SK-N-SH (cell line): ENCODE data around the gene MMP28. TPM values are rescaled to one million over a fixed set of nuclear protein-coding genes. Genes with fewer than 3 reads are reported as not detected.

Experiments used
- CTCF ChIA-PET: fragments of 300-600, 350-600 bp; formaldehyde crosslinking; extraction: SDS; loops from one replicate; lab custom pipeline; 2021; lab: Yijun Ruan, JAX
- POLR2A ChIA-PET: fragments of 350-600 bp; sonication (Branson Sonifier 250); formaldehyde crosslinking; extraction: SDS; loops from one replicate; lab custom pipeline; 2020; ENCODE audit warnings: antibody characterized with exemption, inconsistent platforms; lab: Yijun Ruan, JAX
- DNase-seq: peaks from one replicate; pipeline ENCODE4 v3.0.0; 2012
- H2AFZ ChIP-seq: fragments of 200-600 bp; sonication (generic); 2 replicates; pipeline ENCODE4 v1.8.1; 2016; ENCODE audit warnings: antibody characterized with exemption, mild to moderate bottlenecking, low read depth
- H3F3A ChIP-seq: fragments of 200-600 bp; sonication (generic); replicated peaks from 2 replicates; pipeline ENCODE3; 2016; ENCODE audit warnings: antibody characterized with exemption, mild to moderate bottlenecking; ENCODE audit not compliant: insufficient read depth
- H3K27ac ChIP-seq, 2 experiments: fragments of 200-500 bp in 1 of 2; fragments of 200-600 bp in 1 of 2; sonication (Bioruptor generic) in 1 of 2; sonication (generic), shearing (Covaris generic) in 1 of 2; 2 replicates each; pipeline versions ENCODE4 v1.5.1 to v1.6.1; 2014 to 2016; ENCODE audit warnings: low read depth in 2 of 2, inconsistent platforms in 1 of 2, low read length in 1 of 2, mild to moderate bottlenecking in 1 of 2, mixed read lengths in 1 of 2
- H3K27me3 ChIP-seq: fragments of 200-600 bp; sonication (generic), shearing (Covaris generic); 2 replicates; pipeline ENCODE4 v1.6.1; 2016; ENCODE audit warnings: mixed run types; ENCODE audit not compliant: insufficient read depth
- H3K36me3 ChIP-seq, 2 experiments: fragments of 200-500 bp in 1 of 2; fragments of 200-600 bp in 1 of 2; sonication (Bioruptor generic) in 1 of 2; sonication (generic) in 1 of 2; replicated peaks in 1 of 2; 2 replicates each; pipeline versions ENCODE3 to v1.5.1; 2014 to 2016; ENCODE audit warnings: low read length in 1 of 2, mild to moderate bottlenecking in 1 of 2; ENCODE audit not compliant: insufficient read depth in 2 of 2, control insufficient read depth in 1 of 2
- H3K4me1 ChIP-seq, 2 experiments: fragments of 200-500 bp in 1 of 2; fragments of 200-600 bp in 1 of 2; sonication (Bioruptor generic) in 1 of 2; sonication (generic), shearing (Covaris generic) in 1 of 2; 2 replicates each; pipeline versions ENCODE4 v1.5.1 to v1.6.1; 2014 to 2016; ENCODE audit warnings: low read depth in 1 of 2, low read length in 1 of 2, mixed run types in 1 of 2; ENCODE audit not compliant: insufficient read depth in 2 of 2, control insufficient read depth in 1 of 2
- H3K4me2 ChIP-seq: fragments of 200-600 bp; sonication (generic), shearing (Covaris generic); 2 replicates; pipeline ENCODE4 v1.6.1; 2017; ENCODE audit warnings: mixed run types
- H3K4me3 ChIP-seq, 2 experiments: fragments of 200-500 bp in 1 of 2; fragments of 200-600 bp in 1 of 2; sonication (Bioruptor generic) in 1 of 2; sonication (generic), shearing (Covaris generic) in 1 of 2; 2 replicates each; pipeline versions ENCODE4 v1.5.1 to v1.8.1; 2014 to 2016; ENCODE audit warnings: low read depth in 2 of 2, inconsistent platforms in 1 of 2, low read length in 1 of 2, mild to moderate bottlenecking in 1 of 2, mixed read lengths in 1 of 2, moderate library complexity in 1 of 2
- H3K79me2 ChIP-seq: fragments of 200-600 bp; sonication (generic); 2 replicates; pipeline ENCODE4 v1.8.1; 2017; ENCODE audit warnings: mild to moderate bottlenecking; ENCODE audit not compliant: insufficient read depth
- H3K9ac ChIP-seq: fragments of 200-600 bp; sonication (generic); 2 replicates; pipeline ENCODE4 v1.6.1; 2017; ENCODE audit warnings: mixed run types
- H3K9me2 ChIP-seq: fragments of 200-600 bp; sonication (generic); 2 replicates; pipeline ENCODE4 v1.6.1; 2017; ENCODE audit warnings: mixed run types
- H3K9me3 ChIP-seq: fragments of 200-600 bp; sonication (generic); 2 replicates; pipeline ENCODE4 v1.6.1; 2017; ENCODE audit warnings: mixed run types, mild to moderate bottlenecking, moderate library complexity
- H4K20me1 ChIP-seq: fragments of 200-600 bp; sonication (generic); 2 replicates; pipeline ENCODE4 v1.6.1; 2017; ENCODE audit warnings: mild to moderate bottlenecking, mixed run types; ENCODE audit not compliant: insufficient read depth
- CHD2 ChIP-seq: fragments of 150-350 bp; IDR thresholded peaks from 2 replicates; pipeline ENCODE4 v1.6.1; 2018; ENCODE audit warnings: low read length; ENCODE audit not compliant: partially characterized antibody
- ELF1 ChIP-seq: IDR thresholded peaks from 2 replicates; pipeline ENCODE4 v1.4.0; 2012
- EP300 ChIP-seq, 2 experiments: IDR thresholded peaks; 2 replicates each; pipeline versions ENCODE4 v1.4.0 to v1.6.1; 2012; ENCODE audit warnings: borderline replicate concordance in 1 of 2, low read depth in 1 of 2, low read length in 1 of 2
- FOXJ3 ChIP-seq: sonication (generic); formaldehyde crosslinking; IDR thresholded peaks from 2 replicates; pipeline ENCODE4 v1.5.1; 2020; ENCODE audit warnings: mild to moderate bottlenecking, missing genetic modification reagents
- GABPA ChIP-seq: IDR thresholded peaks from 2 replicates; pipeline ENCODE4 v1.4.0; 2012; ENCODE audit warnings: low read depth, mild to moderate bottlenecking
- IRF3 ChIP-seq: fragments of 150-350 bp; IDR thresholded peaks from 2 replicates; pipeline ENCODE4 v1.6.1; 2016; ENCODE audit warnings: mild to moderate bottlenecking, low read depth, low read length
- MEF2A ChIP-seq: IDR thresholded peaks from 2 replicates; pipeline ENCODE4 v1.4.0; 2012; ENCODE audit warnings: low read depth, borderline replicate concordance
- MXI1 ChIP-seq: IDR thresholded peaks from 2 replicates; pipeline ENCODE4 v1.6.1; 2012; ENCODE audit warnings: mild to moderate bottlenecking, low read depth, low read length, improper control_type of control experiment
- NFIC ChIP-seq: IDR thresholded peaks from 2 replicates; pipeline ENCODE4 v1.4.0; 2012; ENCODE audit warnings: borderline replicate concordance
- RCOR1 ChIP-seq: fragments of 150-350 bp; IDR thresholded peaks from 2 replicates; pipeline ENCODE4 v1.6.1; 2017; ENCODE audit warnings: antibody characterized with exemption, low read length
- REST ChIP-seq: IDR thresholded peaks from 2 replicates; pipeline ENCODE4 v1.6.1; 2012; ENCODE audit warnings: mild to moderate bottlenecking, low read depth, low read length, moderate library complexity
- RFX5 ChIP-seq: IDR thresholded peaks from 2 replicates; pipeline ENCODE4 v1.6.1; 2012; ENCODE audit warnings: mild to moderate bottlenecking, improper control_type of control experiment, low read length
- SIN3A ChIP-seq: IDR thresholded peaks from 2 replicates; pipeline ENCODE4 v1.6.1; 2012; ENCODE audit warnings: low read depth, mild to moderate bottlenecking, low read length, moderate library complexity, borderline replicate concordance
- SMC3 ChIP-seq: IDR thresholded peaks from 2 replicates; pipeline ENCODE4 v1.6.1; 2012; ENCODE audit warnings: low read depth, low read length, improper control_type of control experiment
- YY1 ChIP-seq: IDR thresholded peaks from 2 replicates; pipeline ENCODE4 v1.4.0; 2012; ENCODE audit warnings: low read depth, mild to moderate bottlenecking
- WGBS: methylation state at CpG from one replicate; pipeline ENCODE4 v1.1.6; 2017; ENCODE audit warnings: low lambda C conversion rate; 5-methylcytosine and 5-hydroxymethylcytosine counted together
- polyA plus RNA-seq, 3 experiments: library from polyadenylated mRNA; depleted of rRNA; stranded (reverse); fragments of >200 nt; gene quantifications; 2 replicates each; pipeline ENCODE4 v1.2.3, GENCODE V29; 2012
- TF ChIP-seq, protein P1 (sequence below): fragments of 200-600 bp; sonication (generic); IDR thresholded peaks from 2 replicates; pipeline ENCODE4 v1.6.1; 2017; ENCODE audit warnings: antibody characterized with exemption, mild to moderate bottlenecking, moderate library complexity
- TF ChIP-seq, protein P2 (sequence below): IDR thresholded peaks from 2 replicates; pipeline ENCODE4; 2012
- TF ChIP-seq, protein P3 (sequence below): IDR thresholded peaks from 2 replicates; pipeline ENCODE4 v1.4.0; 2012; ENCODE audit warnings: low read depth, borderline replicate concordance

The MMP28 gene
- polyA plus RNA-seq, 1 of the 3 experiments (the other 2 are of a cell fraction): 0.33 TPM

GRCh38 chr17:35841101-35841500, 45.7 kb upstream of the MMP28 start (continued):
- TF ChIP-seq REST (no peak), GABPA (no peak)

DNA sequence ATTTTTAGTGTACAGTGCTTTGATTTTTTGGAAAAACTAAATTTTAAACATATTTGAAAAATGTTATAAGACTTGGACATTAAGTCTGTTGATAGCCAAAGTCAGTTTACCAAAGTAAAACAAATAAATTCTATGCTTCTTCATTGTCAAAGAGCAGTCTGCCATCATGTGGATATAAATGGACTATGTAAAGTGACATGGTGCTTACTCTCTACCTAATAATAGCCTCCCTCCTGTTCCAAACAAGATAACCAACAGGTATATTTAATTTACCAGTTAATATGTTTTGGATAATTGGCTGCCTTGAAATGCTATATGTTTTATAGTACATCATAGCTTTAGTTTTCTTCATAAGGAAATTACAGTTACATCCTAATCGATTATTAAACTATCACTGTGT, 29.8 kb upstream of the MMP28 start:
- Histone ChIP-seq H2AFZ (no peak overlapping the region), H3F3A (peaks cover 3% of the 10 kb centered on the region), H3K27me3 (no peaks in the 10 kb centered on the region), H3K4me3 (no peak overlapping the region), H3K4me1 (no peaks in the 10 kb centered on the region), H3K9ac (no peak overlapping the region), H3K79me2 (peaks cover 71% of the 10 kb centered on the region), H3K9me3 (no peaks in the 10 kb centered on the region), H3K9me2 (no peaks in the 10 kb centered on the region), H3K36me3 (peaks cover 68 to 82% of the 10 kb centered on the region in 2 experiments), H4K20me1 (0 out of 2 replicates have a peak, but pooled peaks cover 4% of the 10 kb centered on the region), H3K27ac (no peak overlapping the region), H3K4me2 (no peak overlapping the region)
- POLR2A ChIA-PET: no interaction called here
- CTCF ChIA-PET: interaction anchor here (0.8 to 1.4 kb wide), 4 partner anchors 13 to 61 kb away, joined by 3 to 4 read pairs (median 3); no protein-coding TSS in a partner anchor
- no peak for DNase-seq
- WGBS: 88% methylated on average over 1 of the region's 1 CpG
- no peak for TF ChIP-seq ELF1
- TF ChIP-seq SMC3: no peak
- no peak for TF ChIP-seq EP300 (IDR thresholded peaks at IDR 0.05; ENCODE audit: borderline replicate concordance in 1 of 2, low read depth in 1 of 2, low read length in 1 of 2)
- TF ChIP-seq YY1: no peak
- TF ChIP-seq RCOR1: no peak
- TF ChIP-seq MEF2A: no peak
- TF ChIP-seq IRF3: no peak
- no peak for TF ChIP-seq RFX5
- no peak for TF ChIP-seq SIN3A
- TF ChIP-seq, protein P1, sequence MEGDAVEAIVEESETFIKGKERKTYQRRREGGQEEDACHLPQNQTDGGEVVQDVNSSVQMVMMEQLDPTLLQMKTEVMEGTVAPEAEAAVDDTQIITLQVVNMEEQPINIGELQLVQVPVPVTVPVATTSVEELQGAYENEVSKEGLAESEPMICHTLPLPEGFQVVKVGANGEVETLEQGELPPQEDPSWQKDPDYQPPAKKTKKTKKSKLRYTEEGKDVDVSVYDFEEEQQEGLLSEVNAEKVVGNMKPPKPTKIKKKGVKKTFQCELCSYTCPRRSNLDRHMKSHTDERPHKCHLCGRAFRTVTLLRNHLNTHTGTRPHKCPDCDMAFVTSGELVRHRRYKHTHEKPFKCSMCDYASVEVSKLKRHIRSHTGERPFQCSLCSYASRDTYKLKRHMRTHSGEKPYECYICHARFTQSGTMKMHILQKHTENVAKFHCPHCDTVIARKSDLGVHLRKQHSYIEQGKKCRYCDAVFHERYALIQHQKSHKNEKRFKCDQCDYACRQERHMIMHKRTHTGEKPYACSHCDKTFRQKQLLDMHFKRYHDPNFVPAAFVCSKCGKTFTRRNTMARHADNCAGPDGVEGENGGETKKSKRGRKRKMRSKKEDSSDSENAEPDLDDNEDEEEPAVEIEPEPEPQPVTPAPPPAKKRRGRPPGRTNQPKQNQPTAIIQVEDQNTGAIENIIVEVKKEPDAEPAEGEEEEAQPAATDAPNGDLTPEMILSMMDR: no peak
- TF ChIP-seq, protein P2, sequence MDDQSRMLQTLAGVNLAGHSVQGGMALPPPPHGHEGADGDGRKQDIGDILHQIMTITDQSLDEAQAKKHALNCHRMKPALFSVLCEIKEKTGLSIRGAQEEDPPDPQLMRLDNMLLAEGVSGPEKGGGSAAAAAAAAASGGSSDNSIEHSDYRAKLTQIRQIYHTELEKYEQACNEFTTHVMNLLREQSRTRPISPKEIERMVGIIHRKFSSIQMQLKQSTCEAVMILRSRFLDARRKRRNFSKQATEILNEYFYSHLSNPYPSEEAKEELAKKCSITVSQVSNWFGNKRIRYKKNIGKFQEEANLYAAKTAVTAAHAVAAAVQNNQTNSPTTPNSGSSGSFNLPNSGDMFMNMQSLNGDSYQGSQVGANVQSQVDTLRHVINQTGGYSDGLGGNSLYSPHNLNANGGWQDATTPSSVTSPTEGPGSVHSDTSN: no peak
- TF ChIP-seq FOXJ3 (CRISPR knock-in tag): no peak
- TF ChIP-seq NFIC: no peak
- no peak for TF ChIP-seq MXI1
- TF ChIP-seq, protein P3, sequence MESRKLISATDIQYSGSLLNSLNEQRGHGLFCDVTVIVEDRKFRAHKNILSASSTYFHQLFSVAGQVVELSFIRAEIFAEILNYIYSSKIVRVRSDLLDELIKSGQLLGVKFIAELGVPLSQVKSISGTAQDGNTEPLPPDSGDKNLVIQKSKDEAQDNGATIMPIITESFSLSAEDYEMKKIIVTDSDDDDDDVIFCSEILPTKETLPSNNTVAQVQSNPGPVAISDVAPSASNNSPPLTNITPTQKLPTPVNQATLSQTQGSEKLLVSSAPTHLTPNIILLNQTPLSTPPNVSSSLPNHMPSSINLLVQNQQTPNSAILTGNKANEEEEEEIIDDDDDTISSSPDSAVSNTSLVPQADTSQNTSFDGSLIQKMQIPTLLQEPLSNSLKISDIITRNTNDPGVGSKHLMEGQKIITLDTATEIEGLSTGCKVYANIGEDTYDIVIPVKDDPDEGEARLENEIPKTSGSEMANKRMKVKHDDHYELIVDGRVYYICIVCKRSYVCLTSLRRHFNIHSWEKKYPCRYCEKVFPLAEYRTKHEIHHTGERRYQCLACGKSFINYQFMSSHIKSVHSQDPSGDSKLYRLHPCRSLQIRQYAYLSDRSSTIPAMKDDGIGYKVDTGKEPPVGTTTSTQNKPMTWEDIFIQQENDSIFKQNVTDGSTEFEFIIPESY: no peak
- no peak for TF ChIP-seq CHD2
